Endothelial cell of umbilical vein (primary cell): ENCODE data around the gene HARS2. TPM values are rescaled to one million over a fixed set of nuclear protein-coding genes. Genes with fewer than 3 reads are reported as not detected.

Source experiments
- BruUV-seq: library from RNA; stranded (reverse); fragments of 400-500 nt; replicated peaks from 2 replicates; lab custom pipeline; 2021; lab: Mats Ljungman, UMichigan
- CTCF ChIA-PET: fragments of 300-600, 350-600 bp; sonication (Branson Sonifier 250); formaldehyde crosslinking; loops from one replicate; lab custom pipeline; 2021; ENCODE audit warnings: antibody characterized with exemption, inconsistent platforms; lab: Charles Lee
- POLR2A ChIA-PET: fragments of 300-600, 350-600 bp; sonication (Branson Sonifier 250); formaldehyde crosslinking; loops from one replicate; lab custom pipeline; 2021; ENCODE audit warnings: antibody characterized with exemption, inconsistent platforms; lab: Charles Lee
- DNase-seq: peaks from one replicate; pipeline ENCODE4 v3.0.0-alpha.2; 2011; ENCODE audit warnings: low read depth, low spot score
- FAIRE-seq: peaks from 2 replicates; lab custom pipeline; 2011; peaks lifted over from hg19 to GRCh38; lab: Jason Lieb, UNC
- H2AFZ ChIP-seq: 2 replicates; pipeline ENCODE4 v1.6.0; 2012; ENCODE audit warnings: low read depth, low read length, control low read depth, inconsistent platforms
- H3K27ac ChIP-seq: 2 replicates; pipeline ENCODE4 v1.5.1; 2011; ENCODE audit warnings: low read depth, mild to moderate bottlenecking, control low read depth, low read length, moderate library complexity; ENCODE audit not compliant: insufficient read depth
- H3K27me3 ChIP-seq, 2 experiments: 2 replicates each; pipeline versions ENCODE4 v1.6.0 to v1.6.1; 2011; ENCODE audit warnings: low read length in 2 of 2, mixed read lengths in 1 of 2; ENCODE audit not compliant: control insufficient read depth in 2 of 2, insufficient read depth in 2 of 2
- H3K36me3 ChIP-seq, 2 experiments: 2 replicates in 1 of 2; 3 replicates in 1 of 2; pipeline ENCODE4 v1.5.1; 2011; ENCODE audit warnings: low read length in 2 of 2, mild to moderate bottlenecking in 1 of 2, moderate library complexity in 1 of 2; ENCODE audit not compliant: control insufficient read depth in 2 of 2, insufficient read depth in 2 of 2; ENCODE audit errors: extremely low read depth in 1 of 2
- H3K4me1 ChIP-seq: 3 replicates; pipeline ENCODE4 v1.5.1; 2011; ENCODE audit warnings: mild to moderate bottlenecking, low read length; ENCODE audit not compliant: control insufficient read depth, insufficient read depth; ENCODE audit errors: extremely low read depth
- H3K4me2 ChIP-seq: 2 replicates; pipeline ENCODE4 v1.6.1; 2011; ENCODE audit warnings: low read length, control low read depth, mixed read lengths; ENCODE audit not compliant: insufficient read depth
- H3K4me3 ChIP-seq, 3 experiments: fragments of 200-600 bp in 1 of 3; sonication (generic), shearing (Covaris generic) in 1 of 3; replicated peaks in 1 of 3; 2 replicates each; pipeline ENCODE4 v1.5.1; 2011 to 2016; ENCODE audit warnings: control low read depth in 3 of 3, low read length in 3 of 3, mild to moderate bottlenecking in 2 of 3, inconsistent platforms in 1 of 3, low read depth in 1 of 3, moderate library complexity in 1 of 3; ENCODE audit not compliant: insufficient read depth in 1 of 3
- H3K79me2 ChIP-seq: 2 replicates; pipeline ENCODE4 v1.6.0; 2012; ENCODE audit warnings: low read length, inconsistent platforms; ENCODE audit not compliant: control insufficient read depth, insufficient read depth
- H3K9ac ChIP-seq: replicated peaks from 2 replicates; pipeline ENCODE3; 2011; ENCODE audit warnings: low read length, control low read depth; ENCODE audit not compliant: insufficient read depth; ENCODE audit errors: extremely low read depth
- H3K9me1 ChIP-seq: replicated peaks from 3 replicates; pipeline ENCODE4 v1.6.0; 2011; ENCODE audit warnings: mild to moderate bottlenecking, low read length; ENCODE audit not compliant: control insufficient read depth, insufficient read depth; ENCODE audit errors: extremely low read depth
- H3K9me3 ChIP-seq: replicated peaks from 2 replicates; pipeline ENCODE4 v1.5.1; 2012; ENCODE audit warnings: low read length, inconsistent platforms; ENCODE audit not compliant: control insufficient read depth, insufficient read depth
- H4K20me1 ChIP-seq: replicated peaks from 2 replicates; pipeline ENCODE3; 2011; ENCODE audit warnings: mild to moderate bottlenecking, low read length; ENCODE audit not compliant: control insufficient read depth, insufficient read depth; ENCODE audit errors: extremely low read depth
- CTCF ChIP-seq, 2 donors: IDR thresholded peaks; 1 replicate in 1 of 2; 2 replicates in 1 of 2; pipeline ENCODE4 v1.5.1; 2011; ENCODE audit warnings: low read length in 2 of 2, mild to moderate bottlenecking in 2 of 2, moderate library complexity in 2 of 2, control low read depth in 1 of 2, inconsistent platforms in 1 of 2, low read depth in 1 of 2; ENCODE audit not compliant: insufficient read depth in 1 of 2; ENCODE audit errors: extremely low read depth in 1 of 2
- EZH2 ChIP-seq: IDR thresholded peaks from 2 replicates; pipeline ENCODE4 v1.6.1; 2012; ENCODE audit warnings: borderline replicate concordance, low read depth, mild to moderate bottlenecking, moderate library complexity, low read length, inconsistent platforms; ENCODE audit not compliant: severe bottlenecking
- FOS ChIP-seq: IDR thresholded peaks from 2 replicates; pipeline ENCODE4 v1.6.1; 2011; ENCODE audit warnings: mild to moderate bottlenecking, low read length, moderate library complexity, borderline replicate concordance; ENCODE audit not compliant: insufficient read depth
- GATA2 ChIP-seq: IDR thresholded peaks from 2 replicates; pipeline ENCODE4 v1.7.0; 2011; ENCODE audit warnings: low read depth, mild to moderate bottlenecking, moderate library complexity, mixed read lengths, low read length; ENCODE audit not compliant: insufficient read length, insufficient read depth
- JUN ChIP-seq: IDR thresholded peaks from 2 replicates; pipeline ENCODE4 v1.6.1; 2011; ENCODE audit warnings: borderline replicate concordance, low read depth; ENCODE audit not compliant: insufficient read length, insufficient read depth
- MAX ChIP-seq: IDR thresholded peaks from 2 replicates; pipeline ENCODE4 v1.6.1; 2011; ENCODE audit not compliant: insufficient read depth, insufficient read length
- MYC ChIP-seq: IDR thresholded peaks from one replicate; pipeline ENCODE4 v1.6.1; 2011; ENCODE audit warnings: mild to moderate bottlenecking, low read depth, low read length
- POLR2A ChIP-seq: IDR thresholded peaks from 2 replicates; pipeline ENCODE4 v1.6.1; 2012; ENCODE audit warnings: low read depth, mild to moderate bottlenecking, control low read depth, low read length
- POLR2AphosphoS5 ChIP-seq: IDR thresholded peaks from 2 replicates; pipeline ENCODE4 v1.6.1; 2012; ENCODE audit warnings: low read depth, mild to moderate bottlenecking, control low read depth, low read length, moderate library complexity; ENCODE audit not compliant: insufficient read depth
- dilution Hi-C: fragments of 300-500 bp; cut with MboI; formaldehyde crosslinking; loops from one replicate; pipeline ENCODE4 v1.15.0; 2019; ENCODE audit warnings: low sequenced_read_pairs; ENCODE audit not compliant: extremely low pct_ligation_motif_present
- intact Hi-C: fragments of 100-400 bp; cut with micrococcal nuclease; formaldehyde crosslinking; loops from one replicate; pipeline ENCODE4 v1.10.0; 2022
- polyA plus RNA-seq, 4 experiments: library from polyadenylated mRNA; depleted of rRNA in 3 of 4; stranded (reverse) in 3 of 4; unstranded in 1 of 4; fragments of >200 nt; gene quantifications; 2 replicates each; pipeline versions ENCODE4 v1.2.1 to v1.2.3, GENCODE V29; 2011 to 2012; ENCODE audit warnings: missing spikeins in 1 of 4
- total RNA-seq: library from RNA; stranded (reverse); gene quantifications from 2 replicates; pipeline ENCODE4 v1.2.3, GENCODE V29; 2021

The HARS2 gene
- total and polyA plus RNA-seq, 2 donors (not counting 3 experiments of a cell fraction or from before 2014, with no cell fraction given), result 23.6 to 31.7 TPM

- BruUV-seq, result TSS peak; percentile 76
- POLR2A ChIA-PET, result interaction anchor here (0.6 kb wide), 1 partner anchor 12 kb away, joined by 3 read pairs; no protein-coding TSS in a partner anchor
- Histone ChIP-seq H3K27me3 (no peaks in the 10 kb centered on the region), H3K4me3 (no peak overlapping the region), H3K9me1 (no peaks in the 10 kb centered on the region), H3K4me1 (peaks cover 3% of the 10 kb centered on the region), H3K36me3 (peaks cover 21 to 32% of the 10 kb centered on the region in 2 experiments), H3K4me2 (no peak overlapping the region), H3K27ac (no peak overlapping the region), H4K20me1 (no peaks in the 10 kb centered on the region), H2AFZ (no peak overlapping the region), H3K9ac (no peak overlapping the region), H3K9me3 (no peaks in the 10 kb centered on the region), H3K79me2 (no peaks in the 10 kb centered on the region)
- TF ChIP-seq POLR2AphosphoS5, result no peak
- TF ChIP-seq FOS, result no peak
- TF ChIP-seq POLR2A, result no peak
- no peak for TF ChIP-seq MAX
- no peak for TF ChIP-seq MYC
- TF ChIP-seq EZH2, result no peak
- TF ChIP-seq JUN, result no peak
- TF ChIP-seq CTCF (IDR thresholded peaks at IDR 0.05; ENCODE audit: extremely low read depth in 1 of 2, insufficient read depth in 1 of 2, low read depth in 1 of 2, low read length in 2 of 2), result no peak
- TF ChIP-seq GATA2, result no peak
- DNase-seq, result no peak
- CTCF ChIA-PET, result interaction anchor here (0.9 to 1.4 kb wide), 2 partner anchors 9 to 35 kb away, joined by 3 to 4 read pairs; partner anchors contain the start of gene TMCO6
- intact Hi-C loops (no loop called here), dilution Hi-C loops (no loop called here)
- FAIRE-seq, result no peak
Measured at GRCh38 chr5:140674211-140674610, 17.0 kb upstream of the HARS2 start.
